ENCODE data around the gene EPB41L5.
A peak's percentile ranks its signal among the peaks of the same experiment; 100 is the strongest.
"Not testable (repeated sequence)": the region's sequence is repeated elsewhere in the genome, so short reads cannot be mapped to it uniquely, and the experiment has no call there.

EPB41L5 gene

DNA sequence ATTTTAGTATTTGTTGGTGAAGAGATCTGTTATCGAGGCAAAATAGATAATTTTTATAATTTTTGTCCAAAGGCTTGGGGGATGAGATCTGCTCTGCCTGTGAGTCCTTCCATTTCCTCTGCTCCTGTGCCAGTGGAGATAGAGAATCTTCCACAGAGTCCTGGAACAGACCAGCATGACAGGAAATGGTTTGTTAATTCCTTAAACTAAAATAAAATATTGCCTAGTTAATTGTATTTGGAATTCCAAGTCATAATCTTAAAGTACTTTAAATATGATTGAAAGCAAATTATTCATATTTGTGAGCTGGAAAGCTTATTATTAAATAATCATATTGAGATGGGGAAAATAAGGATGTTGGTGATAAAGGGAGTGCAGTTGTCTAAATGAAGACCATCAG is 87.8 kb downstream of the EPB41L5 start:
- DNase-seq (ENCODE audit: low spot score) = no peak

- no peak for DNase-seq (ENCODE audit: low spot score)
Observed at GRCh38 chr2:120103723-120104467, 91.0 kb downstream of the EPB41L5 start.

DNA sequence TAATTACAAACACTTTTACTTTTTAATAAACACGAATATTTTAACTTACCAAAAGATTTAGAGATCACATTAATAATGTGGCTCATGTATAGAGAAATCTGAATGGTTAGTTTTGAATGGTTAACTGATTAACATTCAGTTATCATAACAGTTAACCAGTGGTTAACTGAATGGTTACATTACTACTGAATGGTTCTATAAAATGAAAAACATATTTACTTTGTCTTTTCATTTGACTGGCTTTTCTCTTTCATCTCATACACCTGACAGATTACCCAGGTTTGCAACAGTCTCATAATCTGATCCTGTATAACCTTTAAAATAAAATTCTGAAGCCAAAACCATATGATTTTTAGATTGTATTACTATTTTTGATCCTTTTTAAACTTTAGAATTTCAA is 91.9 kb downstream of the EPB41L5 start:
- DNase-seq (ENCODE audit: low spot score) = no peak

DNA sequence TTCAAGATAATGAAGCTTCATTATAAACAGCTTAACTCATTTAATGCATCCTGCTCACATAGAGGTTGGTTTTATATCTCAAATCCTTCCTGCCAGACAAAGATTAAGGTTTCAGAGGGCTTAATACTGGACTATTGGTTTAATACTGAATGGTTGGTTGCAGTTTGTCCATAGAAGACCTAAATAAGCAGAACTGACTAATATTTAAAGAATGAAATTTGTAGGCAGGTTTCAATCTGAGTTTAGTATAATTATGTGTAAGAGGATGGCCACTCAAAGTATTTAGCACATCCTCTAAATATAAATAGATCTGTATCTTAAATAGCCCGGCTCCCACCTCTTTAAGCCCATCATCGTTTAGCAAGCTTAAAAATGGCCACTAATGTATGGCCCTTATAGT is 92.5 kb downstream of the EPB41L5 start:
- DNase-seq (ENCODE audit: low spot score) = no peak

DNA sequence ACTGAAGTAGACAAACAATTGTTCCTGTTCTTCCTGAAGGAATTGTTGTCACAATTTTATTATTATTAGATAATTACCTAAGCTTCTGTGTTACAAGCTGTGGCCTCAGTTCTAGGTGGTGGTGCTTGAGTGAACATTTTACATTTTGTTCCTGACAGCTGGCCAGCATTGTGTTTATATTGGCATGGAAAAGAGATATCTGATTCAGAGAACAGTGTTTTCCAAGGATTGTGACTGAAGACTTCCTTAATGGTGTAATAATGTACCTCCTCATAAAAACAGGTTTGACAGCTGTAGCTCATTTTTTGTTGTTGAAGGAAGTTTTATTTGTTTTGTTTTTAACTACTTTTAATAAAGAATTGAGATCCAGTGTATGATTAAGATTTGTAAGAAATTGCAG is 95.2 kb downstream of the EPB41L5 start:
- peak; percentile 89 for DNase-seq (ENCODE audit: low spot score)

GRCh38 chr2:120108749-120109148 is 95.9 kb downstream of the EPB41L5 start:
- DNase-seq (ENCODE audit: low spot score) = no peak

GRCh38 chr2:120109186-120110061 is 96.5 kb downstream of the EPB41L5 start:
- peak; percentile 73 for DNase-seq (ENCODE audit: low spot score)

DNA sequence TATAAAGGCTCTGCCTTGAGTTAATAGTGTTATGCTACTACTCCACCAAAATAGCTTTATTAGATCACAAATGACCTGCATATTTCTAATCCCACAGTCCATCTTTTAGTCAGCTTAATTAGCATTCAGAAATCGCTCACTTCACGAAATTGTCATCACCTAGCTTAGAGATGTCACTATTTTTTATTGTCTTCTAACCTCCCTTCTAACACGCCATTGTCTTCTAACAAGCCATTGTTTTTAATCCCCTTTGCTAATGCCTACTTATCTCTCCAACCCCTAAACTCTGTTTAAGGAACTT is 97.1 kb downstream of the EPB41L5 start:
- DNase-seq (ENCODE audit: low spot score) = no peak

GRCh38 chr2:120110507-120110906 is 97.6 kb downstream of the EPB41L5 start:
- DNase-seq (ENCODE audit: low spot score) = no peak

DNA sequence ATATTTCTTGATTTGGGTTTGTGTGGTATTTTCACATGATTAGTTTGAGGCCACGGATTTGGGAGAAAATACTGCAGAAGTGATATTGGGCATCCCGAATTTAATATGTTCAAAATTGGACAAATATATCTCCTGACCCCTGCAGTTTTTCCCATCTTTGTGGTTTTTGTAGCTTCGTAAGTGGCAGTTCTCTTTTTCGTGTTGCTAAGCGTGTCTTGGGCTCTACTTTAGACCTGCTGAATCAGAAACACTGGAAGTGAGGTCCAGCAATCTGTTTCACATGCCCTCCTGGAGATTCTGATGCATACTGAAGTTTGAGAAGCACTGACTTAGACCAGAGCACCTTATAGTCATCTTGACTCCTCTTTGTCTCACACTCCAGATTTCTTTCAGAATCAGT is 98.3 kb downstream of the EPB41L5 start:
- no peak for DNase-seq (ENCODE audit: low spot score)

- DNase-seq (ENCODE audit: low spot score) = no peak
Observed at GRCh38 chr2:120118018-120118417, 105.1 kb downstream of the EPB41L5 start.

GRCh38 chr2:120118471-120118870 is 105.6 kb downstream of the EPB41L5 start:
- DNase-seq (ENCODE audit: low spot score) = no peak

DNA sequence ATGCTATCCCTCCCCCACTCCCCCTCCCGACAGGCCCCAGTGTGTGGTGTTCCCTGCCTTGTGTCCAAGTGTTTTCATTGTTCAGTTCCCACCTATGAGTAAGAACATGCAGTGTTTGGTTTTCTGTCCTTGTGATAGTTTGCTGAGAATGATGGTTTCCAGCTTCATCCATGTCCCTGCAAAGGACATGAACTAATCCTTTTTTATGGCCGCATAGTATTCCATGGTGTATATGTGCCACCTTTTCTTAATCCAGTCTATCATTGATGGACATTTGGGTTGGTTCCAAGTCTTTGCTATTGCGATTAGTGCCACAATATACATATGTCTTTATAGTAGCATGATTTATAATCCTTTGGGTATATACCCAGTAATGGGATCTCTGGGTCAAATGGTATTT is 108.5 kb downstream of the EPB41L5 start:
- not testable (repeated sequence) for DNase-seq (ENCODE audit: low spot score)

- no peak for DNase-seq (ENCODE audit: low spot score)
Observed at GRCh38 chr2:120123090-120123489, 110.2 kb downstream of the EPB41L5 start.

DNA sequence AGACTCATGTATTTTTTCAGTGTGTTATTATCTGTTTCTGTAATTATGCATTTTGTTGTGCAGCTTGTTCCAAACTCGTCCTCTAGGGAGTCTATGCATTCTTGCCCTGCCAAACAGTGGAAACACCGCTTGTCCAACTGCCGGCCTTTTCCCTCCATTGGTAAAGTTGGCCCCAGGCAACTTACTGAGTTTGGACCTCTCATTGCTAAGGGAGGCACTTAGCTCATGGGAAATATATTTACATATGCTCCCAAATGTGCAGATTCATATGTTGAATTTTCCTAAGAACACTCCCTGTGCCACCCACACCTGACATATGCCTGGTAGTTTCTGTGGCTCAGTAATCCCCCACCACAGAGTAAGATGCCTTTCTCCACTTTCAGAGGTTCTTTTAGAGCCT is 112.3 kb downstream of the EPB41L5 start:
- no peak for DNase-seq (ENCODE audit: low spot score)

DNA sequence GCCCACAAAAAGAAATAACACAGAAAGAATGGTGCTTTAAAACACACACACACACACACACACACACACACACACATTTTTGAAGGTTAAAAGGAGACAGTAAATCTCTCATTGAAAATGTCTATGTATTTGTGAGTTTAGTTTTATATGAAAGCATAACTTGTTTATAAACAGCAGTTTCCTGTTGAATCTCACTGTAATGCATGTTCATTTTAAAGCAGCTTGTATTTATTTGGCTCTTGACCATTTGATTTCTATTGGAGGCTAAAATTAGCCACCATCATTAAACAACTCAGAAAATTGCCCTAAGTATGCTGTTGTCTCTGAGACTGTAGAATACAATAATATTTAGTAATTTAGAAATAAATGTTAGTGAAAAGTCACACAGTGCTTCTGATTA is 115.3 kb downstream of the EPB41L5 start:
- no peak for DNase-seq (ENCODE audit: low spot score)

- DNase-seq (ENCODE audit: low spot score) = no peak
Observed at GRCh38 chr2:120132190-120132589, 119.3 kb downstream of the EPB41L5 start.

DNA sequence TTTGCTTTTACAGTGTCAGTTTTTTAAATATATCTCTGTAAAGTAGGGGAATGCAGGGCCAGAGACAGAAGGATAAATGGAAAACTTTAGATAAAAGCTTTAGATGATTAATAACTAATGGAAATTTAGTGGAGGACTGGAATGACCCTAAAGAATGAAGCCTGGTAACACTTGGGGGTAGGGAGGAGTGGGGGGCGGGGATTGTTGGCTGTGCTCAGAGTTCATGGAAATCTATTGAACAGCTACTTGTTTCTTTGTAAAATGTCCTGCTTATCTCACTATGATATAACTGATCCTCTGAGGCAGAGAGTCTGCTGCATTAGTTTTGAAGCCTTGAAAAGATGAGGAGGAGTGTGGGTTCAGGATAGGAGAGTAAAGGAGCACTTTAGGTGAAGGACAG is 119.8 kb downstream of the EPB41L5 start:
- no peak for DNase-seq (ENCODE audit: low spot score)

- DNase-seq (ENCODE audit: low spot score) = no peak
Observed at GRCh38 chr2:120133572-120134244, 120.8 kb downstream of the EPB41L5 start.

- no peak for DNase-seq (ENCODE audit: low spot score)
Observed at GRCh38 chr2:120134263-120134662, 121.4 kb downstream of the EPB41L5 start.

DNA sequence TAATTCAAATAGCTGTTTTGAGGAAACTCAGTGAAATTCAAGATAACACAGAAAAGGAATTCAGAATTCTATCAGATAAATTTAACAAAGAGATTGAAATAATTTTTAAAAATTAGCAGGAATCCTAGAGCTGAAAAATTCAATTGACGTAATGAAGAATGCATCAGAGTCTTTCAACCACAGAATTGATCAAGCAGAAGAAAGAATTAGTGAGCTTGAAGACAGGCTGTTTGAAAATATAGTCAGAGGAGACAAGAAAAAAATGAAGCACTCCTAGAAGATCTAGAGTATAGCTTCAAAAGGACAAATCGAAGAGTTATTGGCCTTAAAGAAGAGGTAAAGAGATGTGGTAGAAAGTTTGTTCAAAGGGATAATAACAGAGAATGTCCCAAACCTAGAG is 122.1 kb downstream of the EPB41L5 start:
- DNase-seq (ENCODE audit: low spot score) = not testable (repeated sequence)

GRCh38 chr2:120140866-120141265 is 128.0 kb downstream of the EPB41L5 start:
- no peak for DNase-seq (ENCODE audit: low spot score)

All from cerebellar cortex (tissue), 1 donor.